ENCODE measurements around the gene TRAF7.

Gene TRAF7

GRCh38 chr16:2152695-2153506, 2.7 kb upstream of the TRAF7 start:
- Histone ChIP-seq H3K36me3 (replicated peaks; ENCODE audit: low read depth, low read length) (peaks cover 37% of the 10 kb centered on the region), H3K27me3 (ENCODE audit: low read depth, low read length) (peaks cover 4% of the 10 kb centered on the region; the same call in 1 of the 2 replicates), H3K9me3 (ENCODE audit: insufficient read depth, low read length) (no peaks in the 10 kb centered on the region), H4K20me1 (ENCODE audit: insufficient read depth, low read length) (peaks cover 48% of the 10 kb centered on the region), H3K4me3 (ENCODE audit: low read length) (peak overlapping the region; percentile 88), H3K4me2 (ENCODE audit: low read length) (peak overlapping the region; percentile 99), H3K9ac (ENCODE audit: low read length) (peak overlapping the region; percentile 99), H3K4me1 (ENCODE audit: low read length) (peaks cover 57% of the 10 kb centered on the region), H3K27ac (ENCODE audit: low read length) (peak overlapping the region; percentile 72), H2AFZ (ENCODE audit: low read depth, low read length) (no peak overlapping the region), H3K79me2 (ENCODE audit: low read length) (peaks cover 60% of the 10 kb centered on the region)
- TF ChIP-seq, protein P1, sequence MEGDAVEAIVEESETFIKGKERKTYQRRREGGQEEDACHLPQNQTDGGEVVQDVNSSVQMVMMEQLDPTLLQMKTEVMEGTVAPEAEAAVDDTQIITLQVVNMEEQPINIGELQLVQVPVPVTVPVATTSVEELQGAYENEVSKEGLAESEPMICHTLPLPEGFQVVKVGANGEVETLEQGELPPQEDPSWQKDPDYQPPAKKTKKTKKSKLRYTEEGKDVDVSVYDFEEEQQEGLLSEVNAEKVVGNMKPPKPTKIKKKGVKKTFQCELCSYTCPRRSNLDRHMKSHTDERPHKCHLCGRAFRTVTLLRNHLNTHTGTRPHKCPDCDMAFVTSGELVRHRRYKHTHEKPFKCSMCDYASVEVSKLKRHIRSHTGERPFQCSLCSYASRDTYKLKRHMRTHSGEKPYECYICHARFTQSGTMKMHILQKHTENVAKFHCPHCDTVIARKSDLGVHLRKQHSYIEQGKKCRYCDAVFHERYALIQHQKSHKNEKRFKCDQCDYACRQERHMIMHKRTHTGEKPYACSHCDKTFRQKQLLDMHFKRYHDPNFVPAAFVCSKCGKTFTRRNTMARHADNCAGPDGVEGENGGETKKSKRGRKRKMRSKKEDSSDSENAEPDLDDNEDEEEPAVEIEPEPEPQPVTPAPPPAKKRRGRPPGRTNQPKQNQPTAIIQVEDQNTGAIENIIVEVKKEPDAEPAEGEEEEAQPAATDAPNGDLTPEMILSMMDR (IDR thresholded peaks at IDR 0.05; ENCODE audit: low read depth, low read length) = peak; percentile 23
- no peak for TF ChIP-seq EZH2phosphoT487 (IDR thresholded peaks at IDR 0.05; ENCODE audit: low read depth)

- H3K4me1 ChIP-seq (ENCODE audit: low read length) = peaks cover 60% of the 10 kb centered on the region
- peaks cover 37% of the 10 kb centered on the region for H3K36me3 ChIP-seq (replicated peaks; ENCODE audit: low read depth, low read length)
- H3K9ac ChIP-seq (ENCODE audit: low read length) = peak overlapping the region; percentile 99
- peak overlapping the region; percentile 72 for H3K27ac ChIP-seq (ENCODE audit: low read length)
- H3K4me3 ChIP-seq (ENCODE audit: low read length) = peak overlapping the region; percentile 88
- H3K79me2 ChIP-seq (ENCODE audit: low read length) = peaks cover 78% of the 10 kb centered on the region
- H3K4me2 ChIP-seq (ENCODE audit: low read length) = peak overlapping the region; percentile 99
- no peak overlapping the region for H2AFZ ChIP-seq (ENCODE audit: low read depth, low read length)
- no peaks in the 10 kb centered on the region for H3K9me3 ChIP-seq (ENCODE audit: insufficient read depth, low read length)
- TF ChIP-seq, protein P1 (IDR thresholded peaks at IDR 0.05; ENCODE audit: low read depth, low read length) = no peak
- no peak for TF ChIP-seq EZH2phosphoT487 (IDR thresholded peaks at IDR 0.05; ENCODE audit: low read depth)
- peaks cover 60% of the 10 kb centered on the region for H4K20me1 ChIP-seq (ENCODE audit: insufficient read depth, low read length)
- H3K27me3 ChIP-seq (ENCODE audit: low read depth, low read length) = no peaks in the 10 kb centered on the region
Measured at GRCh38 chr16:2154533-2155090, 970 bp upstream of the TRAF7 start.

DNA sequence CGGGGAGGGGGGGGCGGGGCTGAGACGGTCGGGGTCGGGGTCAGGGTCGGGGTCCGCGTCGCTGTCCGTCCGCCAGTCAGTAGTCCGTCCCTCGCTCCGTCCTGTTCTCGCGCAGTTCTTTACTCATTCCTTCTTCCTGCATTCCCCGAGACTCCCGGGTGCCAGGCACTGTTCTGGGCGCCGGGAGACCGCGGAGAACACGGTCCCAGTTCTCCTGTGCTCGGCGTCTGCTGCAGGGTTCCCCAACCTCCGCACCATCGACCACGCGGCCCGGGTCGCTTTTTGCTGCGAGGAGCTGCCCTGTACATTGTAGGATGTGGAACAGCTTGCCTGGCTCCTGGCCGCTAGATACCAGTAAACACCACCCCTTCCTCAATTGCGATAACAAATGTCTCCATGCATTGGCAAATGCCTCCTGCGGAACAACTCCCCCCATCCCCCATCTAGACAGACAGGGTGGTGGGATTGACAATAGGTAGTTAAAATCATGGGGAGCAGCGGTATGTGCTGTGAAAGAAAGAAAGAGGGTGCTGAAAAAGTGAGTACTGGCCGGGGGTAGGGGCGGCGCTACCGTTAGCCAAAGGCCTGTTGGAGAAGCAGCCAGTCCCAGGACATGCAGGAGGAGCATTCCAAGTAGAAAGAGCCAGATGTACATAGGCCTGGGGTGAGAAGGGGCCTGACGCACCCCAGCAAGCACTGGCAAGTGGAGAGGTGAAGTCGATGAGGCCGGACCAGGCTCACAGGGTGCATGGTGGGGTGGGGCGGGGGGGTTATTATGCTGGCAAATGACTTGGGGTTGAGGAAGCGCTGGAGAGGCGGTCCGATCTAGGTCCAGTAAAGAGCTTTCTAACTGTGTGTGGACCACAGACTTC, 631 bp downstream of the TRAF7 start:
- Histone ChIP-seq H3K9me3 (ENCODE audit: insufficient read depth, low read length) (no peaks in the 10 kb centered on the region), H2AFZ (ENCODE audit: low read depth, low read length) (no peak overlapping the region), H3K4me1 (ENCODE audit: low read length) (peaks cover 55% of the 10 kb centered on the region), H3K79me2 (ENCODE audit: low read length) (peaks cover 91% of the 10 kb centered on the region), H3K36me3 (replicated peaks; ENCODE audit: low read depth, low read length) (peaks cover 32% of the 10 kb centered on the region), H3K9ac (ENCODE audit: low read length) (peak overlapping the region; percentile 70), H3K4me3 (ENCODE audit: low read length) (peak overlapping the region; percentile 80), H3K27me3 (ENCODE audit: low read depth, low read length) (no peaks in the 10 kb centered on the region), H3K4me2 (ENCODE audit: low read length) (peak overlapping the region; percentile 86), H3K27ac (ENCODE audit: low read length) (peak overlapping the region; percentile 7; the same call in 1 of the 2 replicates), H4K20me1 (ENCODE audit: insufficient read depth, low read length) (peaks cover 56% of the 10 kb centered on the region)
- no peak for TF ChIP-seq EZH2phosphoT487 (IDR thresholded peaks at IDR 0.05; ENCODE audit: low read depth)
- TF ChIP-seq, protein P1 (IDR thresholded peaks at IDR 0.05; ENCODE audit: low read depth, low read length) = no peak

All from OCI-LY3 (cell line).